Hippocampal formation (tissue), 2 donors: ENCODE measurements around the gene KLK8.
"Not testable (repeated sequence)": the region's sequence is repeated elsewhere in the genome, so short reads cannot be mapped to it uniquely, and the experiment has no call there.

ENCODE experiments used
- DNase-seq, 2 donors: peaks; one replicate each; lab custom pipeline; 2025; lab: John Stamatoyannopoulos, UW

KLK8 gene

GRCh38 chr19:50983625-50984292 lies 17.6 kb downstream of the KLK8 start, which contains the start of gene KLK7:
KLK7 (minus strand) TSS chr19:50983917; CDS start chr19:50982399, 1,518 bp downstream.
- DNase-seq = no peak

GRCh38 chr19:50982186-50982585 lies 19.2 kb downstream of the KLK8 start:
- DNase-seq = no peak

GRCh38 chr19:50981587-50982146 lies 19.7 kb downstream of the KLK8 start:
- DNase-seq = no peak

GRCh38 chr19:50980208-50980607 lies 21.2 kb downstream of the KLK8 start:
- no peak for DNase-seq

- no peak for DNase-seq
Observed at GRCh38 chr19:50979758-50980157, 21.6 kb downstream of the KLK8 start.

- DNase-seq = no peak
Observed at GRCh38 chr19:50978772-50979390, 22.5 kb downstream of the KLK8 start.

- no peak for DNase-seq
Observed at GRCh38 chr19:50977626-50978025, 23.8 kb downstream of the KLK8 start.

GRCh38 chr19:50975766-50976165 lies 25.6 kb downstream of the KLK8 start:
- no peak for DNase-seq

- no peak for DNase-seq
Observed at GRCh38 chr19:50974702-50975556, 26.5 kb downstream of the KLK8 start.

GRCh38 chr19:50972795-50973376 lies 28.5 kb downstream of the KLK8 start:
- no peak for DNase-seq

- DNase-seq = not testable (repeated sequence)
Observed at GRCh38 chr19:50969810-50970209, 31.6 kb downstream of the KLK8 start.

- peak; percentile 87 to 91 for DNase-seq
Observed at GRCh38 chr19:50969413-50969760, 32.0 kb downstream of the KLK8 start, which contains the start of gene KLK6. KLK6 (minus strand) TSS chr19:50969591; CDS start chr19:50968104, 1,487 bp downstream.

- DNase-seq = no peak
Observed at GRCh38 chr19:50968716-50969412, 32.5 kb downstream of the KLK8 start.

GRCh38 chr19:50967929-50968715 lies 33.3 kb downstream of the KLK8 start:
- peak in 1 of 2 donors; percentile 27 for DNase-seq

GRCh38 chr19:50964266-50964665 lies 37.1 kb downstream of the KLK8 start:
- DNase-seq = no peak

GRCh38 chr19:50963381-50963780 lies 38.0 kb downstream of the KLK8 start:
- no peak for DNase-seq

GRCh38 chr19:50962245-50962644 lies 39.2 kb downstream of the KLK8 start:
- no peak for DNase-seq

- DNase-seq = no peak
Observed at GRCh38 chr19:50959731-50960500, 41.5 kb downstream of the KLK8 start.

GRCh38 chr19:50957587-50957986 lies 43.8 kb downstream of the KLK8 start:
- DNase-seq = no peak

- DNase-seq = no peak
Observed at GRCh38 chr19:50952910-50953309, 48.5 kb downstream of the KLK8 start, which contains the start of gene KLK5. KLK5 (minus strand) TSS chr19:50953038; CDS start chr19:50952657, 381 bp downstream.
